KMS-11 (cell line): ENCODE data around the gene C1orf232.
A peak's percentile ranks its signal among the peaks of the same experiment; 100 is the strongest.

Source experiments
- H2AFZ ChIP-seq: fragments of 200-600 bp; sonication (generic); 2 replicates; pipeline ENCODE4 v1.6.1; 2016; ENCODE audit warnings: antibody characterized with exemption, mixed run types, low read depth
- H3K27ac ChIP-seq: fragments of 200-600 bp; sonication (generic); 2 replicates; pipeline ENCODE4 v1.6.1; 2016; ENCODE audit warnings: mild to moderate bottlenecking, mixed run types
- H3K27me3 ChIP-seq: fragments of 200-600 bp; sonication (generic); 2 replicates; pipeline ENCODE4 v1.6.1; 2017; ENCODE audit warnings: mild to moderate bottlenecking, low read depth, mixed run types, moderate library complexity; ENCODE audit not compliant: insufficient read depth
- H3K36me3 ChIP-seq: fragments of 200-600 bp; sonication (generic); 2 replicates; pipeline ENCODE4 v1.6.1; 2017; ENCODE audit warnings: mild to moderate bottlenecking, mixed run types; ENCODE audit not compliant: insufficient read depth
- H3K4me1 ChIP-seq: fragments of 200-600 bp; sonication (generic); 2 replicates; pipeline ENCODE4 v1.6.1; 2016; ENCODE audit warnings: mild to moderate bottlenecking, low read depth, mixed run types; ENCODE audit not compliant: poor library complexity, severe bottlenecking
- H3K4me2 ChIP-seq: fragments of 200-600 bp; sonication (generic); 2 replicates; pipeline ENCODE4 v1.7.0; 2016; ENCODE audit warnings: mild to moderate bottlenecking, mixed run types
- H3K4me3 ChIP-seq: fragments of 200-600 bp; sonication (generic); IDR thresholded peaks from 2 replicates; pipeline ENCODE4 v1.6.1; 2017; ENCODE audit warnings: low read depth, low read length, mixed read lengths; ENCODE audit not compliant: insufficient read depth
- H3K79me2 ChIP-seq: fragments of 200-600 bp; sonication (generic); 2 replicates; pipeline ENCODE4 v1.6.1; 2016; ENCODE audit warnings: low read depth, mixed run types; ENCODE audit not compliant: insufficient read depth
- H3K9ac ChIP-seq: fragments of 200-600 bp; sonication (generic); 2 replicates; pipeline ENCODE4 v1.6.1; 2016; ENCODE audit warnings: mild to moderate bottlenecking, mixed run types
- H4K20me1 ChIP-seq: fragments of 200-600 bp; sonication (generic); 2 replicates; pipeline ENCODE4 v1.6.1; 2016; ENCODE audit warnings: mild to moderate bottlenecking, mixed run types; ENCODE audit not compliant: insufficient read depth
- CTCF ChIP-seq: fragments of 200-600 bp; sonication (generic); conservative IDR thresholded peaks from 2 replicates; pipeline ENCODE4 v1.6.1; 2017; ENCODE audit warnings: low read depth, mild to moderate bottlenecking, antibody characterized with exemption, low read length, moderate library complexity, mixed read lengths

C1orf232 gene

GRCh38 chr1:26170472-26170821, 1.7 kb upstream of the C1orf232 start:
- peak overlapping the region; percentile 78 for H3K4me3 ChIP-seq
- H3K36me3 ChIP-seq: no peaks in the 10 kb centered on the region
- TF ChIP-seq CTCF: no peak
- peak overlapping the region; percentile 95; the same call in 1 of the 2 replicates for H3K9ac ChIP-seq
- H4K20me1 ChIP-seq: no peaks in the 10 kb centered on the region
- H3K4me1 ChIP-seq: peaks cover 24% of the 10 kb centered on the region
- H3K79me2 ChIP-seq: no peaks in the 10 kb centered on the region
- H3K4me2 ChIP-seq: peak overlapping the region; percentile 94
- no peak overlapping the region; the same call in 1 of the 2 replicates for H3K27ac ChIP-seq
- peak overlapping the region; percentile 89 for H2AFZ ChIP-seq
- peaks cover 18% of the 10 kb centered on the region for H3K27me3 ChIP-seq

GRCh38 chr1:26169669-26170471, 1.1 kb upstream of the C1orf232 start, which contains the start of gene ZNF593:
ZNF593 (plus strand) TSS chr1:26169908; CDS start chr1:26169984, 76 bp downstream.
- peak within 1 kb of the TSS; percentile 78 for H3K4me3 ChIP-seq
- H3K27ac ChIP-seq: peak within 1 kb of the TSS; percentile 37
- no peaks in the 10 kb centered on the region for H3K36me3 ChIP-seq
- peaks cover 29% of the 10 kb centered on the region for H3K4me1 ChIP-seq
- H3K9ac ChIP-seq: peak within 1 kb of the TSS; percentile 95
- H3K4me2 ChIP-seq: peak within 1 kb of the TSS; percentile 94
- H3K79me2 ChIP-seq: no peaks in the 10 kb centered on the region
- TF ChIP-seq CTCF: peak; percentile 77
- H4K20me1 ChIP-seq: no peaks in the 10 kb centered on the region
- peaks cover 21% of the 10 kb centered on the region for H3K27me3 ChIP-seq
- H2AFZ ChIP-seq: peak within 1 kb of the TSS; percentile 89

GRCh38 chr1:26169198-26169554, 413 bp upstream of the C1orf232 start:
- H3K27me3 ChIP-seq: peaks cover 27% of the 10 kb centered on the region
- H3K4me1 ChIP-seq: peaks cover 29% of the 10 kb centered on the region
- H3K79me2 ChIP-seq: no peaks in the 10 kb centered on the region
- H4K20me1 ChIP-seq: no peaks in the 10 kb centered on the region
- peak overlapping the region; percentile 3; the same call in 1 of the 2 replicates for H3K4me2 ChIP-seq
- no peak overlapping the region for H3K9ac ChIP-seq
- H3K36me3 ChIP-seq: no peaks in the 10 kb centered on the region
- H3K4me3 ChIP-seq: no peak overlapping the region
- H3K27ac ChIP-seq: no peak overlapping the region
- no peak for TF ChIP-seq CTCF
- H2AFZ ChIP-seq: peak overlapping the region; percentile 89

GRCh38 chr1:26166719-26167281, 2.0 kb downstream of the C1orf232 start:
- H3K4me3 ChIP-seq: no peak overlapping the region
- H3K27me3 ChIP-seq: peaks cover 45% of the 10 kb centered on the region
- no peak for TF ChIP-seq CTCF
- no peak overlapping the region for H3K27ac ChIP-seq
- no peak overlapping the region for H2AFZ ChIP-seq
- H3K79me2 ChIP-seq: no peaks in the 10 kb centered on the region
- H3K4me2 ChIP-seq: peak overlapping the region; percentile 17
- no peaks in the 10 kb centered on the region for H3K36me3 ChIP-seq
- no peaks in the 10 kb centered on the region for H4K20me1 ChIP-seq
- H3K4me1 ChIP-seq: peaks cover 29% of the 10 kb centered on the region
- H3K9ac ChIP-seq: no peak overlapping the region
